Spinal cord (tissue), 10 donors: ENCODE measurements around the gene EYA2. TPM values are rescaled to one million over a fixed set of nuclear protein-coding genes. Genes with fewer than 3 reads are reported as not detected.

Source experiments
- DNase-seq, 6 donors: peaks; one replicate each; pipeline versions ENCODE4 v3.0.0 to v3.0.0-alpha.2; 2013 to 2015; ENCODE audit warnings: low spot score in 6 of 6, low read depth in 4 of 6
- H3K27ac ChIP-seq: one replicate; pipeline ENCODE4 v1.5.1; 2013; ENCODE audit warnings: low read depth, low read length, control low read depth
- H3K27me3 ChIP-seq: one replicate; pipeline ENCODE4 v1.6.1; 2013; ENCODE audit warnings: low read length; ENCODE audit not compliant: control insufficient read depth, insufficient read depth
- H3K36me3 ChIP-seq: one replicate; pipeline ENCODE4 v1.6.1; 2013; ENCODE audit warnings: low read length; ENCODE audit not compliant: control insufficient read depth, insufficient read depth
- H3K4me1 ChIP-seq: one replicate; pipeline ENCODE4 v1.6.1; 2013; ENCODE audit warnings: low read length; ENCODE audit not compliant: control insufficient read depth, insufficient read depth
- H3K4me3 ChIP-seq: one replicate; pipeline ENCODE4 v1.5.1; 2013; ENCODE audit warnings: low read depth, low read length, control low read depth
- H3K9me3 ChIP-seq: one replicate; pipeline ENCODE4 v1.6.1; 2013; ENCODE audit warnings: low read length; ENCODE audit not compliant: control insufficient read depth, insufficient read depth
- WGBS: methylation state at CpG from one replicate; pipeline ENCODE4 v1.1.5; 2013; ENCODE audit warnings: missing lambda C conversion rate; ENCODE audit not compliant: insufficient coverage; 5-methylcytosine and 5-hydroxymethylcytosine counted together
- polyA plus RNA-seq, 2 donors: library from polyadenylated mRNA; unstranded; fragments of 120-200 nt; gene quantifications; one replicate each; pipeline ENCODE4 v1.2.1, GENCODE V29; 2013; ENCODE audit not compliant: insufficient read length in 2 of 2
- total RNA-seq, 2 donors: library from RNA; depleted of rRNA in 1 of 2; stranded (reverse); fragments of 120-200 nt in 1 of 2; fragments of >200 nt in 1 of 2; gene quantifications; one replicate each; pipeline versions ENCODE4 v1.2.3 to v1.2.4, GENCODE V29; 2013 to 2014
- donor health status: healthy.

EYA2 gene
- total and polyA plus RNA-seq, 4 donors, result 10.7 to 32.7 (median 25.0) TPM

DNA sequence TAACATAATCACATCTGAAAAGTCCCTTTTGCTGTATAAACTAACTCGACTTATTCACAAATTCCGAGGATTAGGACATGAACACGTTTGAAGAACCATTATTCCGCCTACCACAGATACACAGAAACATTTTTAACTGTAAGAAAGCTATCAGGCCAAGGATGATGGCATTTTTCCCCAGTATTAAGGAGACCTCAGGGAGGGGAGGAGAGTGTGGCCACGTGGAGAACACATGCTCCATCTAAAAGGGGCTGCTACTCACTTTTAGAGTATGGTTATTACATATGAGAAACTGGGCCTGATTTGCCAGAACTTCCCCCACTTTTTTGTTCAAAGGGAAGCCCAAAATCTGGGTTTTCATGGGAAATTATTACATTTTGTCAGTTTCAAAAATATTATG lies 153.4 kb downstream of the EYA2 start:
- Histone ChIP-seq H3K4me1 (peaks cover 9% of the 10 kb centered on the region), H3K27me3 (no peaks in the 10 kb centered on the region), H3K9me3 (peaks cover 2% of the 10 kb centered on the region), H3K4me3 (no peak overlapping the region), H3K27ac (no peak overlapping the region), H3K36me3 (peaks cover 2% of the 10 kb centered on the region)
- no peak for DNase-seq
- WGBS, result 67% methylated on average over 2 of the region's 5 CpGs

- peaks cover 2% of the 10 kb centered on the region for H3K9me3 ChIP-seq
- H3K4me3 ChIP-seq, result no peak overlapping the region
- no peak for DNase-seq
- H3K27ac ChIP-seq, result no peak overlapping the region
- H3K27me3 ChIP-seq, result no peaks in the 10 kb centered on the region
- H3K4me1 ChIP-seq, result peaks cover 9% of the 10 kb centered on the region
- whole genome bisulfite sequencing, result 68% methylated on average over 6 of the region's 7 CpGs
- peaks cover 2% of the 10 kb centered on the region for H3K36me3 ChIP-seq
Observed at GRCh38 chr20:47049771-47050170, 155.1 kb downstream of the EYA2 start.

DNA sequence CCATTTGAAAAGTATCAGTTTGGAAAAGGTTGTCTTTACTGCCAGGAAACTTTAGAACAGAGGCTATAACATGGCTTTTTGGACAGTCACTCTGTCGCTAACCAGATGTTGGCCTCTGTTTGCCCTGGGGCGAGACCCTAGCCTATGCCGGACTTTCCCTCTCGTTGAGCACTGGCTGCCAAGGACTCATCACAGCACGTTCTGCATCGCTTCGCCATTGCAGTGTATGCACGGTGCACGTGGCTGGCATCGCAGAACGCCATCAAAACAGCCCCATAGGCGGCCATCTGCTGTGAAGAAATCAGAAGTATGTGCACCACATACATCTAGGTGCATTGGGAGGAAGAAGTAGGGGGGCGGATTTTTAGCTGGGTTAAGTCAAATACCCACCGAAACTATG lies 156.4 kb downstream of the EYA2 start:
- no peak overlapping the region for H3K27ac ChIP-seq
- peaks cover 2% of the 10 kb centered on the region for H3K36me3 ChIP-seq
- H3K4me1 ChIP-seq, result peaks cover 9% of the 10 kb centered on the region
- DNase-seq, result no peak
- H3K9me3 ChIP-seq, result no peaks in the 10 kb centered on the region
- 76% methylated on average over 11 of the region's 14 CpGs for WGBS
- no peak overlapping the region for H3K4me3 ChIP-seq
- H3K27me3 ChIP-seq, result no peaks in the 10 kb centered on the region

- no peak overlapping the region for H3K4me3 ChIP-seq
- peak in 1 of 6 donors; percentile 58 for DNase-seq
- peaks cover 9% of the 10 kb centered on the region for H3K4me1 ChIP-seq
- H3K9me3 ChIP-seq, result no peaks in the 10 kb centered on the region
- 40% methylated on average over 6 of the region's 8 CpGs for WGBS
- H3K27me3 ChIP-seq, result no peaks in the 10 kb centered on the region
- peaks cover 2% of the 10 kb centered on the region for H3K36me3 ChIP-seq
- H3K27ac ChIP-seq, result no peak overlapping the region
Observed at GRCh38 chr20:47051936-47052526, 157.4 kb downstream of the EYA2 start.

DNA sequence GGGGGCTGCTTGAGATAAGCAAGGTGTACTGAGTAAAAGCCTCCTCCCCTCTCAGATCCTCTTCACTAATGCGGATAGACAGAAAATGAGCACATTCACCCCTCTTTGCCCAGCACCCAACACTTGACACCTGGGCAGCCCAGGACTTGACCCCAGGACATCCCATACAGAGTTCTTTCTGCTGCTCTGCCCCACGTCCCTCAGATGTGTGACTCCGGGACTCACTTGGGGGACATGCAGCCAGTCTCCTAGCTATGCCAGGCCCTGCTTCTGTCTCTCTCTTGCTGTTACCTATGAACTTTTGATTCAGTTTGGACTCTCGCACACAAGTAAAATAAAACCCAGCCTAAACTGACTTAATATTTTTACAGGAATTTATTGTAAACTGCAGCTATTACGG lies 159.9 kb downstream of the EYA2 start:
- Histone ChIP-seq H3K27me3 (no peaks in the 10 kb centered on the region), H3K36me3 (no peaks in the 10 kb centered on the region), H3K27ac (no peak overlapping the region), H3K4me1 (peaks cover 9% of the 10 kb centered on the region), H3K4me3 (no peak overlapping the region), H3K9me3 (no peaks in the 10 kb centered on the region)
- no peak for DNase-seq
- 100% methylated on average over 4 of the region's 5 CpGs for WGBS

DNA sequence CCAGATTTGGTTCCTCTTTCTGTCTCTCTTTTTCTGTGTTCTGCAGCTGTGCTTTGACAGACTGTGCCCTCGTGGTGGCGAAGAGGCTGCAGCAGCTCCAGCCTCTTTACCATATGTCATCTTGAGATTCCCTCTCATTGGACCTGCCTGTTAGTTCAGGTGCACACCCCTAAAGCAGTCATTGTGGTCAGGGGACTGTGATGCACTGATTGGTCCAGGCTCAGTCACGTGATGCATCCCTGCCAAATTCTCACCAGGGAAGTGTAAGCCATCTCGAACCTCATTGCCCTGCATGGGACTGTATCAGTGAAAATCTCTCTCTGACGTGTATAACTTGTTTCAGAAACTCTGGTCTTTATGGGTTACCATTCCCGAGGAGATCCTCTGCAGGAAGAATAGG lies 160.3 kb downstream of the EYA2 start:
- 96% methylated on average over 4 of the region's 6 CpGs for WGBS
- Histone ChIP-seq H3K4me3 (no peak overlapping the region), H3K4me1 (peaks cover 9% of the 10 kb centered on the region), H3K9me3 (no peaks in the 10 kb centered on the region), H3K27me3 (no peaks in the 10 kb centered on the region), H3K36me3 (no peaks in the 10 kb centered on the region), H3K27ac (no peak overlapping the region)
- DNase-seq, result no peak

DNA sequence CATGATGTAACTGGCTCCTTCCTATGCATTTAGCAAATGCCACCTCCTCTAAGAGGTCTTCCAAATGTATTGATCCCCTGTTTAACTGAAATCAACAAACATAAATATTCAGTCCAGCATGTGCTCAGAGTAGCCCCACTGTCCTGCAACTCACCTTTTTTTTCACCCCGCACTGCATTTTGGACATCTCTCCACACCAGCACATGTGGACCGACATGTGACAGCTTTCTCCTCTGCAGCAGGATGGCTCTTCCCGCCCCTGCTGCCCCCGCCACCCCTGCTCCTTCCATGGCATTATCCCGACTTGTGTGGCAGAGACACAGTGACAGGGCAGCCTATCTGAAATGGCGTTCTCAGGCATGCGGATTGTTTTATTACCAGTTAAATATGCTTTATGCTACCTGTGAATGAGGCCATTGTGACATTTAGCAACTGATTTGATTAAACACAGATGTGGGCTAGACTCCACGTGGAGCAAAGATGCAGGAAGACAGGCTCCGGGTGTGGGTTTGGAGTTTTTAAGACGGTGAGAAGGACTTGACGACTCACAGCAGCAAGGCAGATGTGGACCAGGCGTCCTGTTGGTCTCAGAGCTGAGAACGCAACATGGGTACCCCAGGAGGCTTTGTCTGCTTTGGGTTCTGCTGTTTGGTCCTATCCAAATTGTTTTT lies 161.2 kb downstream of the EYA2 start:
- Histone ChIP-seq H3K27me3 (no peaks in the 10 kb centered on the region), H3K4me3 (no peak overlapping the region), H3K27ac (no peak overlapping the region), H3K36me3 (no peaks in the 10 kb centered on the region), H3K4me1 (peaks cover 9% of the 10 kb centered on the region), H3K9me3 (no peaks in the 10 kb centered on the region)
- 61% methylated on average over 13 of the region's 13 CpGs for WGBS
- DNase-seq, result peak in 1 of 6 donors; percentile 47

GRCh38 chr20:47057661-47058060 lies 163.0 kb downstream of the EYA2 start:
- Histone ChIP-seq H3K27ac (no peak overlapping the region), H3K9me3 (no peaks in the 10 kb centered on the region), H3K4me1 (peaks cover 3% of the 10 kb centered on the region), H3K4me3 (no peak overlapping the region), H3K27me3 (no peaks in the 10 kb centered on the region), H3K36me3 (no peaks in the 10 kb centered on the region)
- DNase-seq, result no peak
- WGBS, result 80% methylated on average over 1 of the region's 3 CpGs

GRCh38 chr20:47058236-47058635 lies 163.6 kb downstream of the EYA2 start:
- Histone ChIP-seq H3K27me3 (no peaks in the 10 kb centered on the region), H3K27ac (no peak overlapping the region), H3K9me3 (no peaks in the 10 kb centered on the region), H3K36me3 (no peaks in the 10 kb centered on the region), H3K4me3 (no peak overlapping the region), H3K4me1 (peaks cover 4% of the 10 kb centered on the region)
- 94% methylated on average over 4 of the region's 4 CpGs for WGBS
- DNase-seq, result no peak

GRCh38 chr20:47059536-47059935 lies 164.9 kb downstream of the EYA2 start:
- 98% methylated on average over 4 of the region's 4 CpGs for WGBS
- Histone ChIP-seq H3K4me1 (peaks cover 11% of the 10 kb centered on the region), H3K4me3 (no peak overlapping the region), H3K36me3 (no peaks in the 10 kb centered on the region), H3K27me3 (no peaks in the 10 kb centered on the region), H3K9me3 (no peaks in the 10 kb centered on the region), H3K27ac (no peak overlapping the region)
- no peak for DNase-seq
